HL-60 (cell line): ENCODE results near the gene ELP4.
A peak's percentile ranks its signal among the peaks of the same experiment; 100 is the strongest.

Experiments
- DNase-seq, 2 experiments: peaks; one replicate each; pipeline ENCODE4 v3.0.0-alpha.2; 2010 to 2020; ENCODE audit warnings: low read depth in 1 of 2, low spot score in 1 of 2
- H3K27ac ChIP-seq: fragments of 250-450 bp; sonication (Bioruptor Pico); replicated peaks from 2 replicates; pipeline ENCODE4 v1.5.1; 2020; ENCODE audit warnings: mild to moderate bottlenecking, moderate library complexity
- H3K27me3 ChIP-seq: fragments of 250-450 bp; sonication (Bioruptor Pico); 2 replicates; pipeline ENCODE4 v1.5.1; 2021; ENCODE audit warnings: mild to moderate bottlenecking, moderate library complexity; ENCODE audit not compliant: insufficient read depth, poor library complexity, severe bottlenecking
- H3K4me3 ChIP-seq: replicated peaks from 2 replicates; pipeline ENCODE4 v1.5.1; 2011; ENCODE audit warnings: mild to moderate bottlenecking, control low read depth, low read length; ENCODE audit not compliant: insufficient read depth
- GABPA ChIP-seq: IDR thresholded peaks from 2 replicates; pipeline ENCODE4 v1.6.1; 2012; ENCODE audit warnings: low read depth
- POLR2AphosphoS5 ChIP-seq: IDR thresholded peaks from 2 replicates; pipeline ENCODE4 v1.6.1; 2012; ENCODE audit warnings: low read depth
- REST ChIP-seq: IDR thresholded peaks from 2 replicates; pipeline ENCODE4 v1.6.1; 2012; ENCODE audit warnings: low read depth; ENCODE audit not compliant: insufficient replicate concordance
- SPI1 ChIP-seq: IDR thresholded peaks from 2 replicates; pipeline ENCODE4 v1.6.1; 2012; ENCODE audit warnings: low read depth, mild to moderate bottlenecking, borderline replicate concordance
- TF ChIP-seq, protein P1 (sequence below): IDR thresholded peaks from one replicate; pipeline ENCODE4 v1.5.1; 2011; ENCODE audit warnings: low read length, control low read depth, inconsistent platforms; ENCODE audit not compliant: insufficient read depth

Gene ELP4

GRCh38 chr11:31804312-31805036 lies 294.9 kb downstream of the ELP4 start:
- H3K27me3 ChIP-seq = peaks cover 91% of the 10 kb centered on the region
- TF ChIP-seq POLR2AphosphoS5 = no peak
- TF ChIP-seq GABPA = peak; percentile 13; the same call in 1 of the 2 replicates
- no peak overlapping the region for H3K27ac ChIP-seq
- DNase-seq = peak in 1 of 2 experiments; percentile 36
- H3K4me3 ChIP-seq = peak overlapping the region; percentile 3; the same call in 1 of the 2 replicates

GRCh38 chr11:31805037-31805628 lies 295.6 kb downstream of the ELP4 start:
- Histone ChIP-seq H3K4me3 (no peak overlapping the region), H3K27ac (no peak overlapping the region), H3K27me3 (peaks cover 90% of the 10 kb centered on the region)
- DNase-seq = no peak
- TF ChIP-seq REST = no peak

- DNase-seq = no peak
- peaks cover 86% of the 10 kb centered on the region for H3K27me3 ChIP-seq
- no peak overlapping the region for H3K4me3 ChIP-seq
- no peak overlapping the region for H3K27ac ChIP-seq
- no peak for TF ChIP-seq SPI1
Observed at GRCh38 chr11:31805629-31806185, 296.1 kb downstream of the ELP4 start.

GRCh38 chr11:31806186-31806927 lies 296.8 kb downstream of the ELP4 start:
- Histone ChIP-seq H3K27ac (no peak overlapping the region), H3K4me3 (no peak overlapping the region), H3K27me3 (peaks cover 82% of the 10 kb centered on the region)
- TF ChIP-seq GABPA = no peak
- no peak for TF ChIP-seq REST
- TF ChIP-seq SPI1 = no peak
- TF ChIP-seq, protein P1, sequence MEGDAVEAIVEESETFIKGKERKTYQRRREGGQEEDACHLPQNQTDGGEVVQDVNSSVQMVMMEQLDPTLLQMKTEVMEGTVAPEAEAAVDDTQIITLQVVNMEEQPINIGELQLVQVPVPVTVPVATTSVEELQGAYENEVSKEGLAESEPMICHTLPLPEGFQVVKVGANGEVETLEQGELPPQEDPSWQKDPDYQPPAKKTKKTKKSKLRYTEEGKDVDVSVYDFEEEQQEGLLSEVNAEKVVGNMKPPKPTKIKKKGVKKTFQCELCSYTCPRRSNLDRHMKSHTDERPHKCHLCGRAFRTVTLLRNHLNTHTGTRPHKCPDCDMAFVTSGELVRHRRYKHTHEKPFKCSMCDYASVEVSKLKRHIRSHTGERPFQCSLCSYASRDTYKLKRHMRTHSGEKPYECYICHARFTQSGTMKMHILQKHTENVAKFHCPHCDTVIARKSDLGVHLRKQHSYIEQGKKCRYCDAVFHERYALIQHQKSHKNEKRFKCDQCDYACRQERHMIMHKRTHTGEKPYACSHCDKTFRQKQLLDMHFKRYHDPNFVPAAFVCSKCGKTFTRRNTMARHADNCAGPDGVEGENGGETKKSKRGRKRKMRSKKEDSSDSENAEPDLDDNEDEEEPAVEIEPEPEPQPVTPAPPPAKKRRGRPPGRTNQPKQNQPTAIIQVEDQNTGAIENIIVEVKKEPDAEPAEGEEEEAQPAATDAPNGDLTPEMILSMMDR = no peak
- TF ChIP-seq POLR2AphosphoS5 = no peak
- no peak for DNase-seq

- DNase-seq = no peak
- Histone ChIP-seq H3K27me3 (peaks cover 79% of the 10 kb centered on the region), H3K4me3 (no peak overlapping the region), H3K27ac (no peak overlapping the region)
- TF ChIP-seq REST (no peak), POLR2AphosphoS5 (no peak), SPI1 (no peak), GABPA (no peak)
- TF ChIP-seq, protein P1 = no peak
Observed at GRCh38 chr11:31806928-31807798, 297.6 kb downstream of the ELP4 start.
